Measurements from ENCODE around the gene PKD1. TPM values are rescaled to one million over a fixed set of nuclear protein-coding genes. Genes with fewer than 3 reads are reported as not detected.
A peak's percentile ranks its signal among the peaks of the same experiment; 100 is the strongest.

Gene PKD1
- total and polyA plus RNA-seq, 2 of the 13 experiments (the other 11 are each of a cell fraction or from before 2014, with no cell fraction given): 22.1 to 23.0 TPM

DNA sequence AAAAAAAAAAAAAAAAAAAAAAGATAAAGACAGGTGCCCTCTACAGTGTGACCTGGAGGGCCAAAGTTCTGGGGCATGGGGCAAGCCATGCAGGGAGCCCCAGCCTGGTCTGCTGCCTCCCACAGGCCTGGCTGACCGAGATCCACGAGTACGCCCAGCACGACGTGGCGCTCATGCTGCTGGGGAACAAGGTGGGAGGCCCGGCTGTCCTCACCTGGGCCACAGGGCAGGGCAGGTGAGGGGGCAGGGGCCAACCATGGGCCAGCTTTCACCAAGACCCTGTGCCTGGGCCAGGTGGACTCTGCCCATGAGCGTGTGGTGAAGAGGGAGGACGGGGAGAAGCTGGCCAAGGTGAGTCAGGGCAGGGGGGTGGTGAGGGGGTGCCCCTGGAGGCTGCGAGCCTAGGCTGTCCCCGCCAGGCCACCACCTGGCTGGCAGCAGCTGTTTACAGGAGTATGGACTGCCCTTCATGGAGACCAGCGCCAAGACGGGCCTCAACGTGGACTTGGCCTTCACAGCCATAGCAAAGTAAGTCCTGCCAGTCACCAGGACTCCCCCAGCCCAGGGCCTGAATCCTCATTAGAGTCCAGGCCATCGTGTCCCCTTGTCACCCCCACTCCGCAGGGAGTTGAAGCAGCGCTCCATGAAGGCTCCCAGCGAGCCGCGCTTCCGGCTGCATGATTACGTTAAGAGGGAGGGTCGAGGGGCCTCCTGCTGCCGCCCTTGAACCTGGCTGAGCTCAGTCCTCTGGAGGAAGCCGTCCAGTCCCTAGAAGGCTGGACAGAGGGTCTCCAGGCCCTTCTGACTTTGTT is 17.2 kb upstream of the PKD1 start (continued):
- TF ChIP-seq, protein P1, sequence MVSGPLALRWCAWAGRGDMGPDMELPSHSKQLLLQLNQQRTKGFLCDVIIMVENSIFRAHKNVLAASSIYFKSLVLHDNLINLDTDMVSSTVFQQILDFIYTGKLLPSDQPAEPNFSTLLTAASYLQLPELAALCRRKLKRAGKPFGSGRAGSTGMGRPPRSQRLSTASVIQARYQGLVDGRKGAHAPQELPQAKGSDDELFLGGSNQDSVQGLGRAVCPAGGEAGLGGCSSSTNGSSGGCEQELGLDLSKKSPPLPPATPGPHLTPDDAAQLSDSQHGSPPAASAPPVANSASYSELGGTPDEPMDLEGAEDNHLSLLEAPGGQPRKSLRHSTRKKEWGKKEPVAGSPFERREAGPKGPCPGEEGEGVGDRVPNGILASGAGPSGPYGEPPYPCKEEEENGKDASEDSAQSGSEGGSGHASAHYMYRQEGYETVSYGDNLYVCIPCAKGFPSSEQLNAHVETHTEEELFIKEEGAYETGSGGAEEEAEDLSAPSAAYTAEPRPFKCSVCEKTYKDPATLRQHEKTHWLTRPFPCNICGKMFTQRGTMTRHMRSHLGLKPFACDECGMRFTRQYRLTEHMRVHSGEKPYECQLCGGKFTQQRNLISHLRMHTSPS (CRISPR knock-in tag; IDR thresholded peaks at IDR 0.05; ENCODE audit: low read depth): peak; percentile 59
- peak; percentile 81; the same call in 1 of the 2 replicates for TF ChIP-seq ZNF776 (CRISPR knock-in tag; IDR thresholded peaks at IDR 0.05)
- no peak for TF ChIP-seq KMT2B (CRISPR knock-in tag; IDR thresholded peaks at IDR 0.05)
- peak; percentile 89 for TF ChIP-seq HNRNPL (IDR thresholded peaks at IDR 0.05; ENCODE audit: low read depth, low read length)
- TF ChIP-seq KLF13 (CRISPR knock-in tag; IDR thresholded peaks at IDR 0.05): 0 out of 2 replicates have a peak, but pooled peaks have one; percentile 28
- TF ChIP-seq ZBTB20 (CRISPR knock-in tag; IDR thresholded peaks at IDR 0.05; ENCODE audit: borderline replicate concordance, low read depth): no peak
- TF ChIP-seq MED1 (CRISPR knock-in tag; IDR thresholded peaks at IDR 0.05): 0 out of 2 replicates have a peak, but pooled peaks have one; percentile 12
- TF ChIP-seq SRSF1 (optimal IDR thresholded peaks at IDR 0.05; ENCODE audit: low read depth, low read length): no peak
- peak; percentile 45 for TF ChIP-seq ZBTB38 (CRISPR knock-in tag; IDR thresholded peaks at IDR 0.05)
- TF ChIP-seq ZFP36L2 (CRISPR knock-in tag; IDR thresholded peaks at IDR 0.05): no peak
- peak; percentile 97 for TF ChIP-seq RBFOX2 (IDR thresholded peaks at IDR 0.05; ENCODE audit: low read depth, low read length)
- TF ChIP-seq ESRRA (CRISPR knock-in tag; IDR thresholded peaks at IDR 0.05; ENCODE audit: low read depth): peak; percentile 77; the same call in 1 of the 2 replicates
- 0 out of 2 replicates have a peak, but pooled peaks have one; percentile 13 for TF ChIP-seq CBX5 (CRISPR knock-in tag; IDR thresholded peaks at IDR 0.05; ENCODE audit: borderline replicate concordance)
- no peak for TF ChIP-seq HMGA1 (CRISPR knock-in tag; conservative IDR thresholded peaks at IDR 0.05)
- TF ChIP-seq, protein P2, sequence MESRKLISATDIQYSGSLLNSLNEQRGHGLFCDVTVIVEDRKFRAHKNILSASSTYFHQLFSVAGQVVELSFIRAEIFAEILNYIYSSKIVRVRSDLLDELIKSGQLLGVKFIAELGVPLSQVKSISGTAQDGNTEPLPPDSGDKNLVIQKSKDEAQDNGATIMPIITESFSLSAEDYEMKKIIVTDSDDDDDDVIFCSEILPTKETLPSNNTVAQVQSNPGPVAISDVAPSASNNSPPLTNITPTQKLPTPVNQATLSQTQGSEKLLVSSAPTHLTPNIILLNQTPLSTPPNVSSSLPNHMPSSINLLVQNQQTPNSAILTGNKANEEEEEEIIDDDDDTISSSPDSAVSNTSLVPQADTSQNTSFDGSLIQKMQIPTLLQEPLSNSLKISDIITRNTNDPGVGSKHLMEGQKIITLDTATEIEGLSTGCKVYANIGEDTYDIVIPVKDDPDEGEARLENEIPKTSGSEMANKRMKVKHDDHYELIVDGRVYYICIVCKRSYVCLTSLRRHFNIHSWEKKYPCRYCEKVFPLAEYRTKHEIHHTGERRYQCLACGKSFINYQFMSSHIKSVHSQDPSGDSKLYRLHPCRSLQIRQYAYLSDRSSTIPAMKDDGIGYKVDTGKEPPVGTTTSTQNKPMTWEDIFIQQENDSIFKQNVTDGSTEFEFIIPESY (CRISPR knock-in tag; IDR thresholded peaks at IDR 0.05): peak; percentile 85
- TF ChIP-seq, protein P3, sequence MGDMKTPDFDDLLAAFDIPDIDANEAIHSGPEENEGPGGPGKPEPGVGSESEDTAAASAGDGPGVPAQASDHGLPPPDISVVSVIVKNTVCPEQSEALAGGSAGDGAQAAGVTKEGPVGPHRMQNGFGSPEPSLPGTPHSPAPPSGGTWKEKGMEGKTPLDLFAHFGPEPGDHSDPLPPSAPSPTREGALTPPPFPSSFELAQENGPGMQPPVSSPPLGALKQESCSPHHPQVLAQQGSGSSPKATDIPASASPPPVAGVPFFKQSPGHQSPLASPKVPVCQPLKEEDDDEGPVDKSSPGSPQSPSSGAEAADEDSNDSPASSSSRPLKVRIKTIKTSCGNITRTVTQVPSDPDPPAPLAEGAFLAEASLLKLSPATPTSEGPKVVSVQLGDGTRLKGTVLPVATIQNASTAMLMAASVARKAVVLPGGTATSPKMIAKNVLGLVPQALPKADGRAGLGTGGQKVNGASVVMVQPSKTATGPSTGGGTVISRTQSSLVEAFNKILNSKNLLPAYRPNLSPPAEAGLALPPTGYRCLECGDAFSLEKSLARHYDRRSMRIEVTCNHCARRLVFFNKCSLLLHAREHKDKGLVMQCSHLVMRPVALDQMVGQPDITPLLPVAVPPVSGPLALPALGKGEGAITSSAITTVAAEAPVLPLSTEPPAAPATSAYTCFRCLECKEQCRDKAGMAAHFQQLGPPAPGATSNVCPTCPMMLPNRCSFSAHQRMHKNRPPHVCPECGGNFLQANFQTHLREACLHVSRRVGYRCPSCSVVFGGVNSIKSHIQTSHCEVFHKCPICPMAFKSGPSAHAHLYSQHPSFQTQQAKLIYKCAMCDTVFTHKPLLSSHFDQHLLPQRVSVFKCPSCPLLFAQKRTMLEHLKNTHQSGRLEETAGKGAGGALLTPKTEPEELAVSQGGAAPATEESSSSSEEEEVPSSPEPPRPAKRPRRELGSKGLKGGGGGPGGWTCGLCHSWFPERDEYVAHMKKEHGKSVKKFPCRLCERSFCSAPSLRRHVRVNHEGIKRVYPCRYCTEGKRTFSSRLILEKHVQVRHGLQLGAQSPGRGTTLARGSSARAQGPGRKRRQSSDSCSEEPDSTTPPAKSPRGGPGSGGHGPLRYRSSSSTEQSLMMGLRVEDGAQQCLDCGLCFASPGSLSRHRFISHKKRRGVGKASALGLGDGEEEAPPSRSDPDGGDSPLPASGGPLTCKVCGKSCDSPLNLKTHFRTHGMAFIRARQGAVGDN (CRISPR knock-in tag; IDR thresholded peaks at IDR 0.05): peak; percentile 86
- TF ChIP-seq ZNF607 (CRISPR knock-in tag; IDR thresholded peaks at IDR 0.05; ENCODE audit: borderline replicate concordance): 0 out of 2 replicates have a peak, but pooled peaks have one; percentile 3
- TF ChIP-seq, protein P4, sequence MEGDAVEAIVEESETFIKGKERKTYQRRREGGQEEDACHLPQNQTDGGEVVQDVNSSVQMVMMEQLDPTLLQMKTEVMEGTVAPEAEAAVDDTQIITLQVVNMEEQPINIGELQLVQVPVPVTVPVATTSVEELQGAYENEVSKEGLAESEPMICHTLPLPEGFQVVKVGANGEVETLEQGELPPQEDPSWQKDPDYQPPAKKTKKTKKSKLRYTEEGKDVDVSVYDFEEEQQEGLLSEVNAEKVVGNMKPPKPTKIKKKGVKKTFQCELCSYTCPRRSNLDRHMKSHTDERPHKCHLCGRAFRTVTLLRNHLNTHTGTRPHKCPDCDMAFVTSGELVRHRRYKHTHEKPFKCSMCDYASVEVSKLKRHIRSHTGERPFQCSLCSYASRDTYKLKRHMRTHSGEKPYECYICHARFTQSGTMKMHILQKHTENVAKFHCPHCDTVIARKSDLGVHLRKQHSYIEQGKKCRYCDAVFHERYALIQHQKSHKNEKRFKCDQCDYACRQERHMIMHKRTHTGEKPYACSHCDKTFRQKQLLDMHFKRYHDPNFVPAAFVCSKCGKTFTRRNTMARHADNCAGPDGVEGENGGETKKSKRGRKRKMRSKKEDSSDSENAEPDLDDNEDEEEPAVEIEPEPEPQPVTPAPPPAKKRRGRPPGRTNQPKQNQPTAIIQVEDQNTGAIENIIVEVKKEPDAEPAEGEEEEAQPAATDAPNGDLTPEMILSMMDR (CRISPR knock-in tag; IDR thresholded peaks at IDR 0.05): peak; percentile 62
- peak; percentile 19; the same call in 1 of the 2 replicates for TF ChIP-seq TAF1 (CRISPR knock-in tag; IDR thresholded peaks at IDR 0.05)
- TF ChIP-seq ZNF605 (CRISPR knock-in tag; IDR thresholded peaks at IDR 0.05): peak; percentile 56
